ENCODE data around the gene HECA. TPM values are rescaled to one million over a fixed set of nuclear protein-coding genes. Genes with fewer than 3 reads are reported as not detected.

HECA gene
- total RNA-seq, 1 experiment from 2014 or later, result 9.4 TPM

DNA sequence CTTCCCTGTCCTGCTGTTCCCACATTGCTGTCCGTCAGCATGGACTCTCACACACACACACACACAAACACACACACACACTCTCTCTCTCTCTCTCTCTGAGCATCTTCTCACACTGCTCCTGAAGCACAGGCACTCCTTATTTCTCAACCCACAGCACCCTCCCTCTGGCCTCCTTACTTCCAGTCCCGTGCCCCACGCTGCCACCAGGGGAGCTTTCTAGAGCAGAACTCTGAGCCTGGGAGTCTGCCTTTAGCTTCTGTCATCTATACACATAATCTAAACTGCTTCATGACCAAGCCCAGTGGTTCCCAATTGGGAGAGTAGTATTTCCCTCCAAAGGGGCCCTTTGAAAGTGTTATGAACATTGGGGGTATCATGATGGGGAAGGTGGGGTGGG, 29.1 kb downstream of the HECA start:
- ATAC-seq (peak; percentile 78), DNase-seq (ENCODE audit: low spot score) (peak; percentile 30)
- Mint-ChIP-seq H3K27me3 (ENCODE audit: low read depth) (no peaks in the 10 kb centered on the region), H3K9me3 (no peaks in the 10 kb centered on the region), H3K4me3 (no peak overlapping the region), H3K4me1 (peaks cover 17% of the 10 kb centered on the region), H3K36me3 (peaks cover 7% of the 10 kb centered on the region; the same call in 1 of the 2 replicates), H3K27ac (peak overlapping the region; percentile 12; the same call in 1 of the 2 replicates)
- TF ChIP-seq, protein P1, sequence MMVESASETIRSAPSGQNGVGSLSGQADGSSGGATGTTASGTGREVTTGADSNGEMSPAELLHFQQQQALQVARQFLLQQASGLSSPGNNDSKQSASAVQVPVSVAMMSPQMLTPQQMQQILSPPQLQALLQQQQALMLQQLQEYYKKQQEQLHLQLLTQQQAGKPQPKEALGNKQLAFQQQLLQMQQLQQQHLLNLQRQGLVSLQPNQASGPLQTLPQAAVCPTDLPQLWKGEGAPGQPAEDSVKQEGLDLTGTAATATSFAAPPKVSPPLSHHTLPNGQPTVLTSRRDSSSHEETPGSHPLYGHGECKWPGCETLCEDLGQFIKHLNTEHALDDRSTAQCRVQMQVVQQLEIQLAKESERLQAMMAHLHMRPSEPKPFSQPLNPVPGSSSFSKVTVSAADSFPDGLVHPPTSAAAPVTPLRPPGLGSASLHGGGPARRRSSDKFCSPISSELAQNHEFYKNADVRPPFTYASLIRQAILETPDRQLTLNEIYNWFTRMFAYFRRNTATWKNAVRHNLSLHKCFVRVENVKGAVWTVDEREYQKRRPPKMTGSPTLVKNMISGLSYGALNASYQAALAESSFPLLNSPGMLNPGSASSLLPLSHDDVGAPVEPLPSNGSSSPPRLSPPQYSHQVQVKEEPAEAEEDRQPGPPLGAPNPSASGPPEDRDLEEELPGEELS (CRISPR knock-in tag; IDR thresholded peaks at IDR 0.05), result no peak
- TF ChIP-seq CREB1 (CRISPR knock-in tag; IDR thresholded peaks at IDR 0.05) (no peak), ELF4 (CRISPR knock-in tag; IDR thresholded peaks at IDR 0.05; ENCODE audit: low read depth) (no peak), ZBTB21 (CRISPR knock-in tag; IDR thresholded peaks at IDR 0.05; ENCODE audit: borderline replicate concordance) (no peak), ATF1 (CRISPR knock-in tag; IDR thresholded peaks at IDR 0.05) (no peak), SOX15 (CRISPR knock-in tag; IDR thresholded peaks at IDR 0.05) (no peak)
- TF ChIP-seq, protein P2, sequence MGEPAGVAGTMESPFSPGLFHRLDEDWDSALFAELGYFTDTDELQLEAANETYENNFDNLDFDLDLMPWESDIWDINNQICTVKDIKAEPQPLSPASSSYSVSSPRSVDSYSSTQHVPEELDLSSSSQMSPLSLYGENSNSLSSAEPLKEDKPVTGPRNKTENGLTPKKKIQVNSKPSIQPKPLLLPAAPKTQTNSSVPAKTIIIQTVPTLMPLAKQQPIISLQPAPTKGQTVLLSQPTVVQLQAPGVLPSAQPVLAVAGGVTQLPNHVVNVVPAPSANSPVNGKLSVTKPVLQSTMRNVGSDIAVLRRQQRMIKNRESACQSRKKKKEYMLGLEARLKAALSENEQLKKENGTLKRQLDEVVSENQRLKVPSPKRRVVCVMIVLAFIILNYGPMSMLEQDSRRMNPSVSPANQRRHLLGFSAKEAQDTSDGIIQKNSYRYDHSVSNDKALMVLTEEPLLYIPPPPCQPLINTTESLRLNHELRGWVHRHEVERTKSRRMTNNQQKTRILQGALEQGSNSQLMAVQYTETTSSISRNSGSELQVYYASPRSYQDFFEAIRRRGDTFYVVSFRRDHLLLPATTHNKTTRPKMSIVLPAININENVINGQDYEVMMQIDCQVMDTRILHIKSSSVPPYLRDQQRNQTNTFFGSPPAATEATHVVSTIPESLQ (CRISPR knock-in tag; IDR thresholded peaks at IDR 0.05), result no peak
- TF ChIP-seq, protein P3, sequence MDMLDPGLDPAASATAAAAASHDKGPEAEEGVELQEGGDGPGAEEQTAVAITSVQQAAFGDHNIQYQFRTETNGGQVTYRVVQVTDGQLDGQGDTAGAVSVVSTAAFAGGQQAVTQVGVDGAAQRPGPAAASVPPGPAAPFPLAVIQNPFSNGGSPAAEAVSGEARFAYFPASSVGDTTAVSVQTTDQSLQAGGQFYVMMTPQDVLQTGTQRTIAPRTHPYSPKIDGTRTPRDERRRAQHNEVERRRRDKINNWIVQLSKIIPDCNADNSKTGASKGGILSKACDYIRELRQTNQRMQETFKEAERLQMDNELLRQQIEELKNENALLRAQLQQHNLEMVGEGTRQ (CRISPR knock-in tag; IDR thresholded peaks at IDR 0.05), result no peak
- TF ChIP-seq, protein P4, sequence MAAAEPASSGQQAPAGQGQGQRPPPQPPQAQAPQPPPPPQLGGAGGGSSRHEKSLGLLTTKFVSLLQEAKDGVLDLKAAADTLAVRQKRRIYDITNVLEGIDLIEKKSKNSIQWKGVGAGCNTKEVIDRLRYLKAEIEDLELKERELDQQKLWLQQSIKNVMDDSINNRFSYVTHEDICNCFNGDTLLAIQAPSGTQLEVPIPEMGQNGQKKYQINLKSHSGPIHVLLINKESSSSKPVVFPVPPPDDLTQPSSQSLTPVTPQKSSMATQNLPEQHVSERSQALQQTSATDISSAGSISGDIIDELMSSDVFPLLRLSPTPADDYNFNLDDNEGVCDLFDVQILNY (CRISPR knock-in tag; IDR thresholded peaks at IDR 0.05), result no peak
- CTCF ChIA-PET, result interaction anchor here (0.5 to 1.7 kb wide), 6 partner anchors 10 to 347 kb away, joined by 3 to 5 read pairs (median 3); no protein-coding TSS in a partner anchor
- POLR2A ChIA-PET, result no interaction called here

DNA sequence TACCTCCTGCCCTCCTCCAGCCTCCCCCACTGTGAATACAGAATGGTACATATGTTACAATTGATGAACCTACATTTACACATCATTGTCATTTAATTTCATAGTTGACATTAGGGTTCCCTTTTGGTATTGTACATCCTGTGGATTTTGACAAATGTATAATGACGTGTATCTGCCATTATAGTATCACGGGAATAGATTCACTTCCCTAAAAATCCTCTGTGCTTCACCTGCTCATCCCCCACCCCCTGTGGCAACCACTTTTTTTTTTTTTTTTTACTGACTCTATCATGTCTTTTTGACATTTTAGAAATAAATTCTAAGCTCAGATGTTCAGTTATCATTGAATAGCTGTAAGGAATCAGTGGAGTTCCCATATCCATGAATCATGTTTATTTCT, 30.4 kb downstream of the HECA start:
- Mint-ChIP-seq H3K9me3 (no peaks in the 10 kb centered on the region), H3K27me3 (ENCODE audit: low read depth) (no peaks in the 10 kb centered on the region), H3K4me1 (peaks cover 17% of the 10 kb centered on the region), H3K27ac (no peak overlapping the region), H3K36me3 (peaks cover 7% of the 10 kb centered on the region; the same call in 1 of the 2 replicates), H3K4me3 (no peak overlapping the region)
- ATAC-seq (no peak), DNase-seq (ENCODE audit: low spot score) (no peak)
- POLR2A ChIA-PET, result interaction anchor here (0.7 kb wide), 1 partner anchor 311 kb away, joined by 3 read pairs; no protein-coding TSS in a partner anchor
- TF ChIP-seq ZNF416 (CRISPR knock-in tag; IDR thresholded peaks at IDR 0.05) (no peak), PRRX2 (CRISPR knock-in tag; IDR thresholded peaks at IDR 0.05) (no peak), ZNF232 (CRISPR knock-in tag; IDR thresholded peaks at IDR 0.05) (no peak), GRHL2 (CRISPR knock-in tag; IDR thresholded peaks at IDR 0.05; ENCODE audit: insufficient replicate concordance, severe bottlenecking) (no peak), NFATC4 (CRISPR knock-in tag; IDR thresholded peaks at IDR 0.05) (no peak), EMX1 (CRISPR knock-in tag; IDR thresholded peaks at IDR 0.05) (no peak), ESRRA (CRISPR knock-in tag; IDR thresholded peaks at IDR 0.05; ENCODE audit: borderline replicate concordance) (no peak)
- TF ChIP-seq, protein P5, sequence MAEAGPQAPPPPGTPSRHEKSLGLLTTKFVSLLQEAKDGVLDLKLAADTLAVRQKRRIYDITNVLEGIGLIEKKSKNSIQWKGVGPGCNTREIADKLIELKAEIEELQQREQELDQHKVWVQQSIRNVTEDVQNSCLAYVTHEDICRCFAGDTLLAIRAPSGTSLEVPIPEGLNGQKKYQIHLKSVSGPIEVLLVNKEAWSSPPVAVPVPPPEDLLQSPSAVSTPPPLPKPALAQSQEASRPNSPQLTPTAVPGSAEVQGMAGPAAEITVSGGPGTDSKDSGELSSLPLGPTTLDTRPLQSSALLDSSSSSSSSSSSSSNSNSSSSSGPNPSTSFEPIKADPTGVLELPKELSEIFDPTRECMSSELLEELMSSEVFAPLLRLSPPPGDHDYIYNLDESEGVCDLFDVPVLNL (CRISPR knock-in tag; IDR thresholded peaks at IDR 0.05; ENCODE audit: borderline replicate concordance, low read depth), result no peak
- TF ChIP-seq, protein P6, sequence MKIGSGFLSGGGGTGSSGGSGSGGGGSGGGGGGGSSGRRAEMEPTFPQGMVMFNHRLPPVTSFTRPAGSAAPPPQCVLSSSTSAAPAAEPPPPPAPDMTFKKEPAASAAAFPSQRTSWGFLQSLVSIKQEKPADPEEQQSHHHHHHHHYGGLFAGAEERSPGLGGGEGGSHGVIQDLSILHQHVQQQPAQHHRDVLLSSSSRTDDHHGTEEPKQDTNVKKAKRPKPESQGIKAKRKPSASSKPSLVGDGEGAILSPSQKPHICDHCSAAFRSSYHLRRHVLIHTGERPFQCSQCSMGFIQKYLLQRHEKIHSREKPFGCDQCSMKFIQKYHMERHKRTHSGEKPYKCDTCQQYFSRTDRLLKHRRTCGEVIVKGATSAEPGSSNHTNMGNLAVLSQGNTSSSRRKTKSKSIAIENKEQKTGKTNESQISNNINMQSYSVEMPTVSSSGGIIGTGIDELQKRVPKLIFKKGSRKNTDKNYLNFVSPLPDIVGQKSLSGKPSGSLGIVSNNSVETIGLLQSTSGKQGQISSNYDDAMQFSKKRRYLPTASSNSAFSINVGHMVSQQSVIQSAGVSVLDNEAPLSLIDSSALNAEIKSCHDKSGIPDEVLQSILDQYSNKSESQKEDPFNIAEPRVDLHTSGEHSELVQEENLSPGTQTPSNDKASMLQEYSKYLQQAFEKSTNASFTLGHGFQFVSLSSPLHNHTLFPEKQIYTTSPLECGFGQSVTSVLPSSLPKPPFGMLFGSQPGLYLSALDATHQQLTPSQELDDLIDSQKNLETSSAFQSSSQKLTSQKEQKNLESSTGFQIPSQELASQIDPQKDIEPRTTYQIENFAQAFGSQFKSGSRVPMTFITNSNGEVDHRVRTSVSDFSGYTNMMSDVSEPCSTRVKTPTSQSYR (CRISPR knock-in tag; IDR thresholded peaks at IDR 0.05), result no peak
- TF ChIP-seq, protein P7, sequence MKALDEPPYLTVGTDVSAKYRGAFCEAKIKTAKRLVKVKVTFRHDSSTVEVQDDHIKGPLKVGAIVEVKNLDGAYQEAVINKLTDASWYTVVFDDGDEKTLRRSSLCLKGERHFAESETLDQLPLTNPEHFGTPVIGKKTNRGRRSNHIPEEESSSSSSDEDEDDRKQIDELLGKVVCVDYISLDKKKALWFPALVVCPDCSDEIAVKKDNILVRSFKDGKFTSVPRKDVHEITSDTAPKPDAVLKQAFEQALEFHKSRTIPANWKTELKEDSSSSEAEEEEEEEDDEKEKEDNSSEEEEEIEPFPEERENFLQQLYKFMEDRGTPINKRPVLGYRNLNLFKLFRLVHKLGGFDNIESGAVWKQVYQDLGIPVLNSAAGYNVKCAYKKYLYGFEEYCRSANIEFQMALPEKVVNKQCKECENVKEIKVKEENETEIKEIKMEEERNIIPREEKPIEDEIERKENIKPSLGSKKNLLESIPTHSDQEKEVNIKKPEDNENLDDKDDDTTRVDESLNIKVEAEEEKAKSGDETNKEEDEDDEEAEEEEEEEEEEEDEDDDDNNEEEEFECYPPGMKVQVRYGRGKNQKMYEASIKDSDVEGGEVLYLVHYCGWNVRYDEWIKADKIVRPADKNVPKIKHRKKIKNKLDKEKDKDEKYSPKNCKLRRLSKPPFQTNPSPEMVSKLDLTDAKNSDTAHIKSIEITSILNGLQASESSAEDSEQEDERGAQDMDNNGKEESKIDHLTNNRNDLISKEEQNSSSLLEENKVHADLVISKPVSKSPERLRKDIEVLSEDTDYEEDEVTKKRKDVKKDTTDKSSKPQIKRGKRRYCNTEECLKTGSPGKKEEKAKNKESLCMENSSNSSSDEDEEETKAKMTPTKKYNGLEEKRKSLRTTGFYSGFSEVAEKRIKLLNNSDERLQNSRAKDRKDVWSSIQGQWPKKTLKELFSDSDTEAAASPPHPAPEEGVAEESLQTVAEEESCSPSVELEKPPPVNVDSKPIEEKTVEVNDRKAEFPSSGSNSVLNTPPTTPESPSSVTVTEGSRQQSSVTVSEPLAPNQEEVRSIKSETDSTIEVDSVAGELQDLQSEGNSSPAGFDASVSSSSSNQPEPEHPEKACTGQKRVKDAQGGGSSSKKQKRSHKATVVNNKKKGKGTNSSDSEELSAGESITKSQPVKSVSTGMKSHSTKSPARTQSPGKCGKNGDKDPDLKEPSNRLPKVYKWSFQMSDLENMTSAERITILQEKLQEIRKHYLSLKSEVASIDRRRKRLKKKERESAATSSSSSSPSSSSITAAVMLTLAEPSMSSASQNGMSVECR (CRISPR knock-in tag; IDR thresholded peaks at IDR 0.05; ENCODE audit: borderline replicate concordance), result no peak
- CTCF ChIA-PET, result interaction anchor here (1.4 kb wide), 1 partner anchor 13 kb away, joined by 3 read pairs; no protein-coding TSS in a partner anchor
